SW 1271 (cell line): ENCODE measurements around the gene NALCN.

Experiments used
- DNase-seq, 2 experiments: peaks; one replicate each; lab custom pipeline; 2025; lab: John Stamatoyannopoulos, UW

NALCN gene

GRCh38 chr13:101415358-101416174, 742 bp downstream of the NALCN start:
- peak in 1 of 2 experiments; percentile 69 for DNase-seq

GRCh38 chr13:101412076-101412475, 4.2 kb downstream of the NALCN start:
- DNase-seq = no peak

- no peak for DNase-seq
Measured at GRCh38 chr13:101408992-101409656, 7.2 kb downstream of the NALCN start.

GRCh38 chr13:101408154-101408553, 8.2 kb downstream of the NALCN start:
- peak in 1 of 2 experiments; percentile 40 for DNase-seq

- peak in 1 of 2 experiments; percentile 51 for DNase-seq
Measured at GRCh38 chr13:101406791-101407190, 9.5 kb downstream of the NALCN start.

- DNase-seq = no peak
Measured at GRCh38 chr13:101401196-101401595, 15.1 kb downstream of the NALCN start.

GRCh38 chr13:101399365-101399764, 16.9 kb downstream of the NALCN start:
- peak in 1 of 2 experiments; percentile 53 for DNase-seq

- no peak for DNase-seq
Measured at GRCh38 chr13:101398920-101399319, 17.4 kb downstream of the NALCN start.

- peak in 1 of 2 experiments; percentile 59 for DNase-seq
Measured at GRCh38 chr13:101398191-101398590, 18.1 kb downstream of the NALCN start.

GRCh38 chr13:101397742-101398141, 18.6 kb downstream of the NALCN start:
- peak; percentile 94 to 95 for DNase-seq

- no peak for DNase-seq
Measured at GRCh38 chr13:101394605-101395004, 21.7 kb downstream of the NALCN start.

- DNase-seq = no peak
Measured at GRCh38 chr13:101393140-101393539, 23.2 kb downstream of the NALCN start.

- DNase-seq = peak in 1 of 2 experiments; percentile 18
Measured at GRCh38 chr13:101390461-101390860, 25.8 kb downstream of the NALCN start.

- DNase-seq = no peak
Measured at GRCh38 chr13:101384929-101385328, 31.4 kb downstream of the NALCN start.

- no peak for DNase-seq
Measured at GRCh38 chr13:101383595-101383994, 32.7 kb downstream of the NALCN start.

GRCh38 chr13:101382701-101383100, 33.6 kb downstream of the NALCN start:
- no peak for DNase-seq

- DNase-seq = no peak
Measured at GRCh38 chr13:101382086-101382485, 34.2 kb downstream of the NALCN start.

- DNase-seq = no peak
Measured at GRCh38 chr13:101360525-101360924, 55.8 kb downstream of the NALCN start.

- DNase-seq = no peak
Measured at GRCh38 chr13:101354895-101355294, 61.4 kb downstream of the NALCN start.

GRCh38 chr13:101346942-101347728, 69.2 kb downstream of the NALCN start:
- DNase-seq = no peak

GRCh38 chr13:101346161-101346560, 70.1 kb downstream of the NALCN start:
- DNase-seq = no peak

GRCh38 chr13:101343128-101343787, 73.0 kb downstream of the NALCN start:
- no peak for DNase-seq
